Trophoblast cell (in vitro differentiated cells and primary cell): ENCODE results near the gene MEF2C.

Experiments
- DNase-seq, 2 donors: peaks; one replicate each; pipeline ENCODE4 v3.0.0-alpha.2; 2016
- H2AFZ ChIP-seq: 2 replicates; pipeline ENCODE4 v1.6.1; 2013; ENCODE audit warnings: low read length, moderate library complexity, mild to moderate bottlenecking; ENCODE audit not compliant: insufficient read depth, poor library complexity
- H2AK5ac ChIP-seq: 2 replicates; pipeline ENCODE4 v1.6.1; 2013; ENCODE audit warnings: mild to moderate bottlenecking, low read length
- H2BK120ac ChIP-seq: 2 replicates; pipeline ENCODE4 v1.6.1; 2013; ENCODE audit warnings: low read length, mild to moderate bottlenecking, moderate library complexity; ENCODE audit not compliant: insufficient read depth, poor library complexity
- H2BK12ac ChIP-seq: 2 replicates; pipeline ENCODE4 v1.6.1; 2013; ENCODE audit warnings: mild to moderate bottlenecking, low read length, moderate library complexity
- H2BK5ac ChIP-seq: 2 replicates; pipeline ENCODE4 v1.6.1; 2013; ENCODE audit warnings: low read length, low read depth, moderate library complexity, mild to moderate bottlenecking; ENCODE audit not compliant: poor library complexity
- H3K14ac ChIP-seq: 2 replicates; pipeline ENCODE4 v1.6.1; 2013; ENCODE audit warnings: mild to moderate bottlenecking, low read length
- H3K18ac ChIP-seq: 2 replicates; pipeline ENCODE4 v1.6.1; 2013; ENCODE audit warnings: mild to moderate bottlenecking, low read length
- H3K23ac ChIP-seq: 2 replicates; pipeline ENCODE4 v1.6.1; 2013; ENCODE audit warnings: low read length
- H3K27ac ChIP-seq: 2 replicates; pipeline ENCODE4 v1.5.1; 2013; ENCODE audit warnings: low read depth, mild to moderate bottlenecking, inconsistent platforms, low read length, moderate library complexity
- H3K27me3 ChIP-seq: 2 replicates; pipeline ENCODE4 v1.6.1; 2013; ENCODE audit warnings: inconsistent platforms, mild to moderate bottlenecking, low read length, moderate library complexity; ENCODE audit not compliant: insufficient read depth
- H3K36me3 ChIP-seq, 2 experiments: 1 replicate in 1 of 2; 2 replicates in 1 of 2; pipeline ENCODE4 v1.6.1; 2013; ENCODE audit warnings: low read length in 2 of 2, mild to moderate bottlenecking in 2 of 2, moderate library complexity in 1 of 2; ENCODE audit not compliant: insufficient read depth in 2 of 2, control insufficient read depth in 1 of 2
- H3K4ac ChIP-seq: 2 replicates; pipeline ENCODE4 v1.6.1; 2013; ENCODE audit warnings: low read depth, mild to moderate bottlenecking, low read length, moderate library complexity
- H3K4me1 ChIP-seq, 2 experiments: 1 replicate in 1 of 2; 2 replicates in 1 of 2; pipeline ENCODE4 v1.6.1; 2013; ENCODE audit warnings: low read length in 2 of 2, mild to moderate bottlenecking in 2 of 2, moderate library complexity in 1 of 2; ENCODE audit not compliant: insufficient read depth in 2 of 2, control insufficient read depth in 1 of 2
- H3K4me2 ChIP-seq: 2 replicates; pipeline ENCODE4 v1.6.1; 2013; ENCODE audit warnings: inconsistent platforms, mild to moderate bottlenecking, low read length, moderate library complexity
- H3K4me3 ChIP-seq: 2 replicates; pipeline ENCODE4 v1.5.1; 2013; ENCODE audit warnings: mild to moderate bottlenecking, low read depth, low read length, inconsistent platforms
- H3K79me1 ChIP-seq: one replicate; pipeline ENCODE4 v1.6.1; 2013; ENCODE audit warnings: low read length
- H3K79me2 ChIP-seq: 2 replicates; pipeline ENCODE4 v1.6.1; 2013; ENCODE audit warnings: low read length, mild to moderate bottlenecking; ENCODE audit not compliant: control insufficient read depth, insufficient read depth, poor library complexity
- H3K9ac ChIP-seq: 2 replicates; pipeline ENCODE4 v1.6.1; 2013; ENCODE audit warnings: mild to moderate bottlenecking, low read length
- H3K9me3 ChIP-seq: 2 replicates; pipeline ENCODE4 v1.6.1; 2013; ENCODE audit warnings: low read depth, mild to moderate bottlenecking, control low read depth, inconsistent platforms, low read length; ENCODE audit not compliant: insufficient read depth
- H4K12ac ChIP-seq: 2 replicates; pipeline ENCODE4 v1.6.1; 2013; ENCODE audit warnings: low read depth, mild to moderate bottlenecking, low read length, moderate library complexity
- H4K8ac ChIP-seq: 2 replicates; pipeline ENCODE4 v1.6.1; 2013; ENCODE audit warnings: low read depth, mild to moderate bottlenecking, low read length, moderate library complexity
- H4K91ac ChIP-seq: one replicate; pipeline ENCODE4 v1.6.1; 2013; ENCODE audit warnings: low read depth, mild to moderate bottlenecking, low read length, moderate library complexity
- WGBS: extraction: QIAGEN DNeasy Blood & Tissue Kit; methylation state at CpG from one replicate; pipeline ENCODE4 v1.1.7; 2013; ENCODE audit warnings: missing lambda C conversion rate; ENCODE audit not compliant: insufficient read length, insufficient coverage; ENCODE audit errors: extremely low coverage; 5-methylcytosine and 5-hydroxymethylcytosine counted together

The MEF2C gene

DNA sequence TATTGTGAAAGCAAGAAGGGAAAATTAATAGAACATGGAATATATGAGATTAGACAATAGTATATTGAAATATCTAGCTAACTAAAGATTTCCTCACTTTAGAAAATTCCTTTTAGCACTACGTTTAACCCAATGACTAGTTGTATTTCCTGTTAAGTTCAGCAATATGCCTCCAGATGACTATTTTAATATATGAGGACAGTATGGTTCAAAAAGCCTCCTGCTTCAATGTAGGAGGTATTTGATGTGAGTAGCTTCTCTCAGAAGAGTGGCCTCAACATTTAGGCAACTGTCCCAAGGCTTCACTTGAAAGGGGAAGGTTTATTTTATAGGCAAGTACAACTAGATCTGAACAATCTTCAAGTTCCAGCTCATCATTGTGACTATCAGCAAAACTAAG lies 2.0 kb upstream of the MEF2C start:
- no peak overlapping the region for H4K91ac ChIP-seq
- no peaks in the 10 kb centered on the region for H3K79me2 ChIP-seq
- H2BK120ac ChIP-seq, result no peak overlapping the region
- no peak for DNase-seq
- H2BK5ac ChIP-seq, result no peak overlapping the region
- H3K9ac ChIP-seq, result no peak overlapping the region
- WGBS, result no CpG with 5 or more reads among the region's 1 CpG
- no peaks in the 10 kb centered on the region for H3K9me3 ChIP-seq
- H3K4me3 ChIP-seq, result no peak overlapping the region
- H3K27ac ChIP-seq, result no peak overlapping the region
- H3K27me3 ChIP-seq, result no peaks in the 10 kb centered on the region
- H3K36me3 ChIP-seq, result no peaks in the 10 kb centered on the region
- H3K4me1 ChIP-seq, result peaks cover 6 to 7% of the 10 kb centered on the region in 2 experiments
- no peak overlapping the region for H4K8ac ChIP-seq
- no peak overlapping the region for H3K14ac ChIP-seq
- H3K4me2 ChIP-seq, result no peak overlapping the region
- no peak overlapping the region for H2AK5ac ChIP-seq
- no peak overlapping the region for H3K4ac ChIP-seq
- no peak overlapping the region for H2AFZ ChIP-seq
- H3K79me1 ChIP-seq, result peaks cover 8% of the 10 kb centered on the region
- no peak overlapping the region for H4K12ac ChIP-seq
- H3K18ac ChIP-seq, result no peak overlapping the region
- no peak overlapping the region for H3K23ac ChIP-seq
- H2BK12ac ChIP-seq, result no peak overlapping the region

DNA sequence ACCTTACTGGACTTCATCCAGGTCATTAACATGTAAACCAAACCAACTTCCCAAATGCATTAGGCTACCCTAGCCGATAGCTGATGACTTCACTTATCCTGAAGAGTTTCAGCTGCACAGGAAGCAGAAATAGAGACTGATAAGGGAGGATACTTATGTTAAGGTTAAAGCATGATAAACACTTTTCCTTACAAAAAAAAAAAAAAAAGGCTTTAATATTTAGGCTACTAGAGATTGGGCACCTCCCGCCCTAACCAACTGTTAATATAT lies 1.6 kb upstream of the MEF2C start:
- Histone ChIP-seq H2AK5ac (no peak overlapping the region), H3K4me1 (peaks cover 3 to 5% of the 10 kb centered on the region in 2 experiments), H3K4me2 (peak overlapping the region; percentile 87), H4K91ac (no peak overlapping the region), H3K27me3 (no peaks in the 10 kb centered on the region), H2BK5ac (no peak overlapping the region), H3K36me3 (no peaks in the 10 kb centered on the region), H3K4ac (no peak overlapping the region), H3K23ac (no peak overlapping the region), H3K18ac (no peak overlapping the region), H3K9ac (no peak overlapping the region), H2BK120ac (no peak overlapping the region), H3K9me3 (no peaks in the 10 kb centered on the region), H3K27ac (no peak overlapping the region), H3K79me1 (peaks cover 6% of the 10 kb centered on the region), H4K8ac (no peak overlapping the region), H3K4me3 (no peak overlapping the region), H4K12ac (no peak overlapping the region), H2BK12ac (no peak overlapping the region), H3K79me2 (no peaks in the 10 kb centered on the region), H2AFZ (no peak overlapping the region), H3K14ac (no peak overlapping the region)
- DNase-seq, result no peak
- no CpG with 5 or more reads among the region's 2 CpGs for WGBS

DNA sequence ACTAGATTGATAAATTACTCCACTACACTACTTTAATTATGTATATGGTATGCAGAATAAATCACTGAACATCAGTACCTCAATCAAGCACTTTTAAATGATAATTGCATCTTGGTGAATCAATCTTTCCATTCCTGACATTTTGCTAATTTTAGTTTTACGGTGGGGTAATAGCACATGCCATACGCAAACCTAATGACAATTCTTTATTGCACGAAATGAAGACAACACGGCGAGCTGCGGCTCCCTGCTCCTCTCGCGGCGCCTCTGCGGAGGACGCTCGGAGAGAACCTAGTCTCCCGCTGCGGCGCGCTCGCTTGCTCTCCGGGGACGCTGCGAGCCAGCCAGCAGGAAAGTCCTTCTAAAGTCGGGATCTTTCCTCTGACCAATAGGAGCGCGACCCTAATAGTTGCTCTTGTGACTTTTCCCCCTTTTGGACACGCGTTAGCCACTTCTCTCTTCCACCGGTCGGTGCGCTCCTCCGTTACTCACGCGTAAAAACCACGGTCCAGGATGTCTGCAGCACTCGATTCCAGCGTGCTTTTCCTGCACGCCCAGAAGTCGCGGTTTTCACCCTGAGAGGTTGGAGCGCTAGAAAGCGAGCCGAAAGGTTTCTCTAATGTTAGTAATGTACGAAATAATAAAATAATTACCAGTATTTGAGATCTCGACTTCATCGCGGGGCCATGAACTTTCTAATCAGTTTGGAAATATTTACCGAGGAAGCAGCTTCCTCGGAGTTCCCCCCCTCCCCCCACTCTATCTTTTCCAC lies 1.0 kb upstream of the MEF2C start:
- Histone ChIP-seq H4K12ac (no peak overlapping the region), H3K18ac (no peak overlapping the region), H3K4me1 (peaks cover 0 to 2% of the 10 kb centered on the region in 2 experiments), H3K36me3 (no peaks in the 10 kb centered on the region), H2AFZ (no peak overlapping the region), H3K4me3 (peak overlapping the region; percentile 63), H3K27me3 (no peaks in the 10 kb centered on the region), H4K8ac (no peak overlapping the region), H2BK120ac (no peak overlapping the region), H3K4me2 (peak overlapping the region; percentile 87), H2BK5ac (no peak overlapping the region), H3K4ac (no peak overlapping the region), H3K79me1 (peaks cover 4% of the 10 kb centered on the region), H3K79me2 (no peaks in the 10 kb centered on the region), H3K27ac (no peak overlapping the region), H2BK12ac (no peak overlapping the region), H3K14ac (no peak overlapping the region), H4K91ac (no peak overlapping the region), H3K9ac (no peak overlapping the region), H2AK5ac (no peak overlapping the region), H3K9me3 (no peaks in the 10 kb centered on the region), H3K23ac (no peak overlapping the region)
- no CpG with 5 or more reads among the region's 46 CpGs for WGBS
- DNase-seq, result peak; percentile 30 to 48

DNA sequence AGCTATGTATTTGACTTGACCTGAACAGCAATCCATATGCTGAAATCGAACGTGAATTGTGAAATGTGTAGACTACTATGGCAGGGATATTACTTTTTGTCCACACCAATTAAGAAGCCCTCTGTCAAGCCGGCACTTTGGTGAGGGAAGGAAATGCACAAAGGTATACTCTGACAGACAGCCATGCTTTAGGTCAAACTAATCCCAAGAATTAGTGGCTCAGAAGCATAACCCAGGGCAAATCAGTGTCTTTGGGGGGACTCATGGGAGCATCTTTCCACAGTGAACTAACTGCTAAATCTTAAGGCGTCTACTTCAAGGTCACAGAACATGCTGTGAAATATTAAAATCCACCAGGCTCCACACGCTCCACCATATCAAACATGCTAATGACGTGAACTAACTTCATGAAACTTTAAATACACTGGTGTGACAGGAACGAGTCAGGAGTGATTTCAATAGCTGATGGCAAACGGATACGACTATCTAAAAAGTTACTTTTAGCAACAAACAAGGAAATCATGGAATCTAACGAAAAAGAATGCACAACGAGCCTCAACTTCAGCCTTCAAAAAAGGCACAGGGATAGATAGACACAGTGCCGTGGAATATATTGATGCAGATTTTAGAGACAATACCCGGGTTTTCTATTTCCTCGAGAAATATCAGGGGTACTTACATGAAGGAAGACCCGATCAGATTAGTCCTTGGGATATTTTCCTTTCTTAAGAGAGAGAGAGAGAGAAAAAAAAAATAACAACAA lies 527 bp downstream of the MEF2C start:
- H3K4ac ChIP-seq, result no peak overlapping the region
- no peak overlapping the region for H2AK5ac ChIP-seq
- H3K9ac ChIP-seq, result peak overlapping the region; percentile 62
- peaks cover 4% of the 10 kb centered on the region for H3K79me1 ChIP-seq
- no peak overlapping the region for H2BK5ac ChIP-seq
- H4K91ac ChIP-seq, result no peak overlapping the region
- H3K23ac ChIP-seq, result no peak overlapping the region
- peak overlapping the region; percentile 34 for H3K14ac ChIP-seq
- H4K12ac ChIP-seq, result no peak overlapping the region
- DNase-seq, result peak in 1 of 2 donors; percentile 7
- no peaks in the 10 kb centered on the region for H3K4me1 ChIP-seq
- H3K36me3 ChIP-seq, result no peaks in the 10 kb centered on the region
- no peak overlapping the region for H3K27ac ChIP-seq
- no peaks in the 10 kb centered on the region for H3K9me3 ChIP-seq
- no peaks in the 10 kb centered on the region for H3K79me2 ChIP-seq
- no peak overlapping the region for H2AFZ ChIP-seq
- no CpG with 5 or more reads among the region's 15 CpGs for WGBS
- H2BK120ac ChIP-seq, result no peak overlapping the region
- peak overlapping the region; percentile 87 for H3K4me2 ChIP-seq
- no peak overlapping the region for H2BK12ac ChIP-seq
- H3K27me3 ChIP-seq, result no peaks in the 10 kb centered on the region
- H3K18ac ChIP-seq, result no peak overlapping the region
- peak overlapping the region; percentile 75 for H3K4me3 ChIP-seq
- H4K8ac ChIP-seq, result no peak overlapping the region
